NCI-H69 (cell line): Measurements from ENCODE around the gene PEX14.

Source experiments
- DNase-seq: peaks from one replicate; lab custom pipeline; 2025; lab: John Stamatoyannopoulos, UW

Gene PEX14

GRCh38 chr1:10620776-10621175 lies 146.0 kb downstream of the PEX14 start:
- no peak for DNase-seq

DNA sequence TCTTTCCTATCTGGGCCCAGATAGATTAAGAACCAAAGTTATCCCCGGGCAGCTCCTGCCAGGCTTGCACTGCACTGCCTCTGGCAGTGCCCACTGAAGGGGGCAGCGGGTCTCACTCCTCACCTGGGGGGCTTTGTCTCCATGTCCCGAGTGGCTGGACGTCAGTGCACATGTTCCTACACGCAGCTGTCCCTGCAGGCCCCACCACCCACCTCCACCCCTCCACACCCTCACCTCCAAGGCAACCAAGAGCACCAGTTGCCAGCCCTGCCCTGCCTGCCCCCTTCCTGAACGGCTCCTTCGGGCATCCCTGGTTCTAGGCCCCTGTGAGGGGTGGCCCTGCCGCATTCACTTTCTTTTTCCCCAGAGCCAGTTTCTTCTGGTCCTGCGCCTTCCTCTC lies 147.2 kb downstream of the PEX14 start:
- DNase-seq, result no peak

DNA sequence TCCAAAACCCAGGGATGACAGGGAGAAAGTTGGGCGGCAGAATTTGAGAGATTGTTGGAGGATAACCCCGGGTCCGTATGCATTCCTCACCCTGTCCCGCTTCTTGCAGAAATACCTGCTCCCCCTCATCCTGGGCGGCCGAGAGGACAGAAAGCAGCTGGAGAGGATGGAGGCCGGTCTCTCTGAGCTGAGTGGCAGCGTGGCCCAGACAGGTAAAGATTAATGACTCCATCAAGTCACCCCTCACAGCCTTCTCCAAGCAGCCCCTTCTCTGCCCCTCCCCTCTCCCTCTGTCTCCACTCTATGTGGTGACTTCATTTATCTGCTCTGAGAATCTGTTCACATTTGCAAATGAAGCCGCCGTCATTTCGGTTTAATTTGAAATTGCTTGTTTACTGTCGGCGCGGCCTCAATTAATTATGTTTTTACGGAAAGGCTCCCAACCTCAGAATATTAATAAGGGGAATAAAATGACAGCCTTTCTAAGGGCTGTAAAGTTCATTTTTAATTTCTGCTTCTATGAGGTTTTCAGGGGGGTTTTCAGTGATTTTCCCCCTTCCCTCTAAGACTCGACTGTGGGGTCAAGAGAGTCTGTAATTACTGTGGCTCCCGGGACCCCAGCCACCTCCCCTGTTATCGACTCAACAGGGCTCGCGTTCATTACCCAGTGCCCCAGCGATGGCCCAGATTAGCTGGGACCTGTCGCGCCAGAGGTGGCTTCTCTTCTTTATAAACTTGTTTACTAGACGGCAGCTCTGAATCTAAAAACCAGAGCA lies 148.3 kb downstream of the PEX14 start:
- no peak for DNase-seq

- DNase-seq, result no peak
These were observed 149.0 kb downstream of the PEX14 start for GRCh38 chr1:10623686-10624145.

GRCh38 chr1:10624256-10625050 lies 149.7 kb downstream of the PEX14 start:
- DNase-seq, result no peak

GRCh38 chr1:10625076-10625475 lies 150.3 kb downstream of the PEX14 start:
- no peak for DNase-seq

DNA sequence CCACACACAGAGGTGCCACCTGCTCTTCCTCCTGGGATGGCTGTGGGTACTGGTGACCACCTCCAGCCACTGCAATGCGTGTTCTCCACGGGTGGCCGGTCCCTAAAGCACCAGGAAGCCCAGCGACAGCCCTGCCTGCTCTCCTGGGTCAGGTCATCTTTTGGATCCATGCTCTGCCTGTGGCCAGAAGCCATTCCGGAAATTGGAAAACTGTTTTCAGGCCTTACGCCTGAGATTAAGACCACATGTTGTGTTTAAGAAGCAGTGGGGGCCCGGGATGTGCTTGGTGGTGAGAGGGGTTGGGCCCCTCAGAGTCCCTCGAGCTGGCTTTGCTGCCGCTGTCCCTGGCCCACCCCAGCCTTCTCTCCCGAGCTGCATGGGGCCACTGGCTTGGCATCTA lies 150.8 kb downstream of the PEX14 start:
- no peak for DNase-seq

DNA sequence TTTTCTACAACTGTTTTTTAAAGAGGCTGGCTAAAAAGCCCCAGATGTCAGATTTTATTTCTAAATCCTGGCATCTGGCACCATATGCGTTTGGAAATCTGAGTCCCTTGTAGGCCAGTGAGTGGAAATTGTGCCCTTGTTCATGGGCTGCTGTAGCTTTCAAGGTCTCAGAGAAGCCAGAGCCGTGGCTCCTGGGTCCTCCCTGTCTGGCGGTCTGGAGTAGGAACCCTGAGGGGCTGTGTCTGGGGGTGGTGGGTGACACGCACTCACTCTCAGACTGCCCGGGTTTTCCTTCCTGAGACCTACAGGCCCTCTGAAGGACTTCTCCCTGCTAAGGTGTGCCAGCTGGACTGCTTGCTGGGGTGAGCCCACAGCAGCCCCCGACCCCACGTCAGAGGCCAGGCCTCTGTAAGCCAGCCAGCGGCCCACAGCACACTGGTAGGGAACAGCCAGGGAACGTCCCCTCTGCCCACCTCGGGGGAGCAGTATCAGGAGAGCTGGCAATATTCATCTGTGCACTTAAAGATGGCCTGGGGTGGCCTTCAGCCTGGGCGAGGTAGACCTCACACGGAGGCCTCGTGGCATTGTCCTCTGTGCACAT lies 151.5 kb downstream of the PEX14 start:
- DNase-seq, result no peak

GRCh38 chr1:10626791-10627410 lies 152.2 kb downstream of the PEX14 start:
- DNase-seq, result no peak

DNA sequence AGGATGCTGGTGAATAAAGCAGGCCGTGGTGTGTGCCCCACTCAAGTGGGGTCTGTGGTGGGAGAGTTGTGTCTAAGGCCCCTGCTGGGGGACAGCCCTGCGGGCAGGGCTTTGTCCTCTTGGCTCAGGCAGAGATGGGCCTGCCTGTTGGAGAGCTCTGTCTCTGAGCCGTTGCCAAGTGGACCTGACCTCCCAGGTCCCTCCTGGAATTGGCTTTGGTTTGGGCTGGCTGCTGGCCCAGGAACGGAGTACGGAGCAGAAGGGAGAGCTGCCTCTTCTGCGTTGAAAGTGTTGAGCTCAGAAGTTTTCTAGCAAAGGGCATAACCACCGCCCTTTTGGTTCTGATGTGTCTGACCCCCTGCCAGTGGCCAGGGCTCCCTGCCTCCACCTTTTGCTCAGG lies 153.9 kb downstream of the PEX14 start:
- no peak for DNase-seq

DNA sequence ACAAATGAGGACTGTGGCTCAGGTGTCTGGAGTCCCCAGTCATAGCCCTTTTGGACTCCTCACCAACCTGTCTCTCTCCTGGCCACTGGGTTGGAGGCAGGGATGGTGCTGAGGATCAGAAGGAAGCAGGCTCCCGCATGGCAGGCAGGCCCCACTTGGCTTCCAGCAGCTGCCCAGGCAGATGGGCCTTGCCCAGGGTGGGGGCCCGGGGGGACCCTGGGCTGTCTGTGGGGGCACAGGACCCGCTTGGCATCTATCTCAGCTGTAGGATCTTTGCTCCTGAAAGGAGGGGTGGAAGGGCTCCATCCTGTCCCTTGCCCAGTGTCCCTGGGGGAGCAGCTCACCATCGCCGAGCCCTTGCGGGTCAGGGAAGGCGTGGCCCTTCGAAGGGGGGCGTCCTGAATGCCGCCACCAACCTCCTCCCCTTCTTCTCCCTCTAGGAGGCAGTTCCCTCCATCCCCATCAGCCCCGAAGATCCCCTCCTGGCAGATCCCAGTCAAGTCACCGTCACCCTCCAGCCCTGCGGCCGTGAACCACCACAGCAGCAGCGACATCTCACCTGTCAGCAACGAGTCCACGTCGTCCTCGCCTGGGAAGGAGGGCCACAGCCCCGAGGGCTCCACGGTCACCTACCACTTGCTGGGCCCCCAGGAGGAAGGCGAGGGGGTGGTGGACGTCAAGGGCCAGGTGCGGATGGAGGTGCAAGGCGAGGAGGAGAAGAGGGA lies 154.5 kb downstream of the PEX14 start:
- DNase-seq, result no peak

DNA sequence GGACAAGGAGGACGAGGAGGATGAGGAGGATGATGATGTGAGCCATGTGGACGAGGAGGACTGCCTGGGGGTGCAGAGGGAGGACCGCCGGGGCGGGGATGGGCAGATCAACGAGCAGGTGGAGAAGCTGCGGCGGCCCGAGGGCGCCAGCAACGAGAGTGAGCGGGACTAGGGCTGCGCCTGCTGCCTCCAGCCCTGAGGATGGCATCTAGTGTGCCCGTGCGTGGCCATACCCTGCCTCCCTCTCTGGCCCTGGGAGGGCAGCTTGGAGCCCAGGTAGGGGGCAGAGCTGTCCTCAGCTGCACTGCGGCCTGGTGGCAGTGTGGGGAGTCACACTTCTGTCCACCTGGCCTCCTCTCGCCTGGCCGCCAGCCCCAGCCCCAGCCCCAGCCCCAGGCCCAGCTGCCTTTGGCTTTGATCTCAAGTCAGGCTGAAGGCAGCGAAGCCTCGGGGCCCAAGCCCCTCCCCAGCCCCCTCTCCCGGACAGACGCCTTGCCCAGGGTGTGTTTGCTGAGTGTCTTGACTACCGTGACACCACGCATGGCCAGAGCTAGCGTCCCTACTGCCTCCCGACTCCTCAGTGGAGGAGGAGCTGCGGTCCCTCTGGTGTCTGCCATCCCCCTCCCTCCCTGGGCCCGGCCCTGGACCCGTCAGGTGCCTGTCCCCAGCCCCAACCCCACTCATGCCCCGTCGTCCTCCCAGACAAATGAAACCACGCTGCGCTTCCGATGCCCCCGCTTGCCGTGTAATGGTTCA lies 155.2 kb downstream of the PEX14 start:
- no peak for DNase-seq

GRCh38 chr1:10630661-10631120 lies 155.9 kb downstream of the PEX14 start:
- DNase-seq, result no peak

DNA sequence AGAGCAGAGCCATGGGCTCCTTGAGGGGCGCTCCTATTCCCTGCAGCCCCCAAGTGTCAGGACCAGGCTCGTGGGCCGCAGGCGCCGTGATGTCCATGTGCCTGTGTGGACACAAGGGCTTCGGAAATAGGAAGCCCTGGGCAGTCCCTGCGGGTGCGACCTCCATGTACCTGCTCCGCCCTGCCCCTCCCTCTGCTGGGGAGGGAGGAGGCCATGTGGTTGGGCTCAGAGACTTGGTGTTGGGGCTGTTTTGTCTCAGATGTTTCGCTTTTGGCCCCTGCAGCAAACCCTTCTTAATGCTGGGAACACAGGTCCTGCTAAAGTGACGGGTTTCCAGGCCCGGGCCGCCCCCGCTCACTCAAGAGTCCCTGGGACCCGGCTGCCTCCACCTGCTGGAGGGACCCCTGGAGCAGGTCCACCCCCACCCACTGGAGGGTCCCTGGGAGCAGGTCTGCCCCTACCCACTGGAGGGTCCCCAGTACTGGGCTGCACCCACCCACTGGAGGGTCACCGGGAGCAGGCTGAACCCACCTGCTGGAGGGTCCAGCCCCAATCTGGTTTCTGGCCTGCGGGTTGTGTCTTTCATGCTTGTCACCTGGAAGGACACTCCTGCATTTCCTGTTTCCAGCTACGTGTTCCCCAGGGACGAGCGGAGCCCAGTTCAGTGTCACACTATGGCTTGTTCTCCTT lies 156.5 kb downstream of the PEX14 start:
- no peak for DNase-seq

DNA sequence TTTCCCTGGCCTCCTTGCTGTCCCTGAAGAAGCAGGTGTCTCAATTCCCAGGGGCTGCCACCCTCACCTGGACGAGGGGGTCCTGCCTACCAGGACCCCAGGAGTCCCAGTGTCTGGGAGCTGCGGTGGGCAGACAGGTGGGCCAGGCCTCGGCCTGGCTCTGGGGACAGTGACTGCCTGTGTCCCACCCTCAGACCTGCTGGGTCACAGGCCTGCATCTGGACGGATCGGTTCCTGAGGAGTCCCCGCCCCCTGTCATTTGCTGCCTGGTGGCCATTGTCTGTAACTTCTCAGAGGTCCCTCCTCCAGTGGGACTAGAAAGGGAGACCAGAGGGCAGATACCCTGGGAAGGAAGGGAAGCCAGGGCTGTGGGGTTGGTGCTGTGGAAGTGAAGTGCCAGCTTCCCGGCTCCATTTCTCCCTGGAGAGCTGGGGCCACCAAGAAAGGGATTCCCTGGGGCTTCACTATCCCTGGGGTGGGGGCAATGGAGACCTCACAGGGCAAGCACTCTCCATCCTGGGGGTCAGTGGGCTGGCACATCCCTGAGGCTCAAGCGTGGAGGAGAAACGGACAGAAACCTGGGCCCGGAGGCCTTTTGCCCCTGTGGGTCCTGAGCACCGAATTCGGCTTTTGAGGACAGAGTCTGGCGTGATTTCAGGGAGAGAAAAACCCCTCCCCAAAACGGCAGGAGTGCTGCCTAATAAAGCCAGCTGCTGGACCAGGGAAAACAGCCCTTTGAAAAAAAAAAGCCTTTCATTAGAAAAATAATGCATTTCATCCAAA lies 157.3 kb downstream of the PEX14 start:
- DNase-seq, result no peak

DNA sequence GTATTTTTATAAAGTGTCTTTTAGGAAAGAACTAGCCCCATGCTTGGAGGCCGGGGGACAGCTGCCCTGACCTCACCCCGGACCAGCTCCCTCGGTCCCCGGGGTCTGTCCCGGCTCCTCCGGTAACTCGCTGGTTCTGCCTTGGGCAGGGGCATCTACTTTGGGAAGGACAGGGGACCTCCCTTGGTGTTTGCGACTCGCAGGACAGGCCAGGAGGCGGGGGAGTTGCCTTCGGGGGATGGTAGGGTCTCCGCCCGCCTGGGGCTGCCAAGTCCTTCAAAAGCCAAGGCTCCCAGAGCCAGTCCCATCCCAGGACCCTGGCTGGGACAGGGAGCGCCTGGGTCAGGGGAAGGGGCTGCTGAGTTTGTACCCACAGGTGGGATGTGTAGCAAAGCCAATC lies 157.9 kb downstream of the PEX14 start:
- no peak for DNase-seq

DNA sequence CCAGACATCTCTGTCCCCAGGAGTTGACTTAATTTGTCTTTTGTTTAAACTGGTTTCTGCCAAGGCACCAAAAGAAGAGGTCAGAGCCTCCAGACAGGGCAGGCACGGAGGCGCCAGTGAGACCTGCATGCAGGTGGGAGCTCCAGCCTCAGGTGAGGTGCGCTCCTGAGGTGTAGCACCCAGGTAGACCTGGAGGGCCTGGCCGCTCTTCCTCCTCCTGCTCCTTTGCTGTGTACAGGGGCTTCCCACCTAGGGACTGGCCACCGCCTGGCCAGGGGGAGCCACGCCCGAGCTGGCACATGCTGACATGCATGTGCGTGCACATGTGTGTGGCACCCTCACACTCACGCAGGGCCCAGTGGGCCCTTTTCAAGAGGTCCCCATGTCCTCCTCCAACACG lies 158.7 kb downstream of the PEX14 start:
- DNase-seq, result no peak

- DNase-seq, result no peak
These were observed 159.3 kb downstream of the PEX14 start for GRCh38 chr1:10634075-10634427.

- DNase-seq, result peak; percentile 35
These were observed 159.8 kb downstream of the PEX14 start for GRCh38 chr1:10634428-10635084.
